D721Med (cell line): Measurements from ENCODE around the gene RHBDD3.

ENCODE experiments used
- DNase-seq: peaks from one replicate; pipeline ENCODE4 v3.0.0; 2011; ENCODE audit warnings: low spot score; ENCODE audit not compliant: insufficient read length
- FAIRE-seq: peaks from 2 replicates; lab custom pipeline; 2011; peaks lifted over from hg19 to GRCh38; lab: Jason Lieb, UNC
- CTCF ChIP-seq: IDR thresholded peaks from 2 replicates; pipeline ENCODE4 v1.5.1; 2012; ENCODE audit warnings: mild to moderate bottlenecking, control low read depth; ENCODE audit not compliant: insufficient read depth; ENCODE audit errors: missing control alignments

The RHBDD3 gene

GRCh38 chr22:29260601-29261315 is 7.0 kb downstream of the RHBDD3 start:
- no peak for DNase-seq
- FAIRE-seq = no peak
- TF ChIP-seq CTCF = no peak

GRCh38 chr22:29260031-29260560 is 7.7 kb downstream of the RHBDD3 start:
- FAIRE-seq = no peak
- DNase-seq = no peak
- TF ChIP-seq CTCF = no peak

- no peak for TF ChIP-seq CTCF
- DNase-seq = no peak
- no peak for FAIRE-seq
Observed at GRCh38 chr22:29259253-29259899, 8.4 kb downstream of the RHBDD3 start.

GRCh38 chr22:29258407-29259252 is 9.2 kb downstream of the RHBDD3 start:
- DNase-seq (no peak), FAIRE-seq (no peak)
- TF ChIP-seq CTCF = no peak

GRCh38 chr22:29257751-29258181 is 10.0 kb downstream of the RHBDD3 start:
- FAIRE-seq = no peak
- no peak for TF ChIP-seq CTCF
- no peak for DNase-seq

GRCh38 chr22:29256606-29257325 is 11.0 kb downstream of the RHBDD3 start:
- FAIRE-seq = no peak
- DNase-seq = no peak
- TF ChIP-seq CTCF = no peak
